ENCODE measurements around the gene TMEM209. TPM values are rescaled to one million over a fixed set of nuclear protein-coding genes. Genes with fewer than 3 reads are reported as not detected.

TMEM209 gene
- polyA plus RNA-seq, 6 donors from 2014 or later = 37.3 to 48.3 (median 44.5) TPM

DNA sequence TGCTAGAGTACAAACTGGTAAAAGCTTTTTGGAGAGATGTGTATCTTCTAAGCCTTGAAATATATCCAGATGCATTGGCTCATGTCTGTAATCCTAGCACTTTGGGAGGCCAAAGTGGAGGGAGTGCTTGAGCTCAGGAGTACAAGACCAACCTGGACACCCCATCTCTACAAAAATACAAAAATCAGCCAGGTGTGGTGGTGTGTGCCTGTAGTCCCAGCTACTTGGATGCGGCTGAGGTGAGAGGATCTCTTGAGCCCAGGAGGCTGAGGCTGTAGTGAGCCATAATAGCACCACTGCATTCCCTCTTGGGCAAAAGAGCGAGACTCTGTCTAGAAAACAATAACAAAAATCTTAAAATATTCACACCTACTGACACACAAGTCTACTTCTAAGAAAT is 25.6 kb downstream of the TMEM209 start:
- Mint-ChIP-seq H3K27me3 (no peaks in the 10 kb centered on the region), H3K4me3 (no peak overlapping the region), H3K4me1 (no peaks in the 10 kb centered on the region), H3K9me3 (no peaks in the 10 kb centered on the region), H3K27ac (peak overlapping the region in 1 of 6 donors; percentile 22), H3K36me3 (peaks cover 9 to 17% of the 10 kb centered on the region in 2 donors)
- DNase-seq = no peak
- ATAC-seq (ENCODE audit: low read depth in 2 of 2) = no peak

DNA sequence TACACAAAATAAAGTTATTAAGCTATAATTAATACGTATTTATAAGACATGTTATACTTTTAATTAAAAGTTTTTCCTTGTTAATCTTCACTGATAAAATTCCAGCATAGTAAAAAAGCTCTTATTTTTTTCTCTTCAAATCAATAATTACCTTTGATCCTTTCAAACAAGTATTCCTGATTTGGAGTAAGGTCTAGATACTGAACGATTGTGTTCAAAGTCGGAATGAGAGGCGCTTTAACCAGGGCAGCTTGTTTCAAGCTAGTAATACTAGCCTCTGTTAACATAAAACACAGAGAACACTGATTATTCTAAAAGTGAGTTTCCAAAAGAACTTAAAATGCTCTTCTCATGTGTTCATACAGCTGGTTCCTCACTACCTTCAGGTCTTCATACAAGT is 27.0 kb downstream of the TMEM209 start:
- no peaks in the 10 kb centered on the region for H3K27me3 Mint-ChIP-seq
- H3K4me3 Mint-ChIP-seq = no peak overlapping the region
- no peaks in the 10 kb centered on the region for H3K9me3 Mint-ChIP-seq
- DNase-seq (no peak), ATAC-seq (ENCODE audit: low read depth in 2 of 2) (no peak)
- H3K4me1 Mint-ChIP-seq = no peaks in the 10 kb centered on the region
- H3K36me3 Mint-ChIP-seq = peaks cover 9 to 26% of the 10 kb centered on the region in 2 donors
- H3K27ac Mint-ChIP-seq = peak overlapping the region in 2 of 6 donors; percentile 8 to 47

DNA sequence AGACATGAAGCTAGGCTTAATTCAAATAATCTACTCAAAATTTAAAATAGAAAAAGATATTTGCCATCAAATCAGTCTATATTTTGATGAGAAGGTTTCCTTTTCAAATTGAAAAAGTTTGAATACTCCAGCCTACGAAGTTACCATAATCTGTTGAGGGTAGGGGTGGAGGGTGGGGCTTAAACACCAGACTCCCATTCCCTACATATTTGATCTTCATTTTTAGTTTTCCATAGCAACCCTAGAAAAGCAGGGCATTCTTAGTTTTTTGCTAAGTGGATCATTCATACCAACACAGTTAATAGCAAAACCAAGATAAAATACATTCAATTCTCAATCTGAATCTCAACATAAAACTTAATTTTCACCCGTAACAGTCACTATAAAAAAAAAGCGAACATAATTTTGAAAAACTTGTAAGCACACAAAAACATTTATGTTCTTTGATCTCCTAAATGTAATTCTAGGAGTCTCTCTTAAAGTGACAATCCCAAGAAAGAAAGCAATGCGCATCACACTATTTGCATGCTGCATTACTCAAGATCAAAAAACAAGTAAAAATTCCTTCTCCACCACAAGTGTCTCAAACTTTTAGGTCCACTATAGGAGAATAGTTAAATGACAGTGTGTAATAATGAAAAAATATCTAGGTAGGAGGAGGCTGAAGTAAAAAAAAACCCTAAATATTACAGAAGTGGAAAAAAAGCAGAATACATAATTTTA is 30.8 kb downstream of the TMEM209 start:
- peaks cover 17 to 28% of the 10 kb centered on the region in 2 donors for H3K36me3 Mint-ChIP-seq
- peak overlapping the region in 1 of 6 donors; percentile 3 for H3K27ac Mint-ChIP-seq
- no peak for DNase-seq
- no peak overlapping the region for H3K4me3 Mint-ChIP-seq
- no peaks in the 10 kb centered on the region for H3K4me1 Mint-ChIP-seq
- H3K27me3 Mint-ChIP-seq = no peaks in the 10 kb centered on the region
- no peaks in the 10 kb centered on the region for H3K9me3 Mint-ChIP-seq
- ATAC-seq (ENCODE audit: low read depth in 2 of 2) = no peak

DNA sequence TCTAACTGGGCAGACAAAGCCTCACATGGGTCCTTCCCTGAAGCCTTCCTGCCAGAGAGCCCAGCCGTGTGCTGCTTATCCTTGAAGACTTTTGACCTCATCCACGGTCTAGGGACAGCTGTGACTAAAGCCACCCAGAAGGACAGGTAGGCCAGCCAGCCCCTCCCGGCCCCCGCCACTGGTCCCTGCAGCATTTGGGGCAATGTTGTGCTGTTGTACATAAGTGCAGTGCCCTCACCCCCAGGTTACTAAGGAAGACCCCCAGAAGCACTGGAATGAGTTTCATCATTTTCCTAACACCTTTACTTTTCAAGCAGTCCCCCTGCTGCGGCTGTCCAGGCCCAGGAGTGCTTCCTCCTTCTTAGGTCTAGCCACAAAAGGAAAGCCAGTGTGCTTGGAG is 43.0 kb downstream of the TMEM209 start:
- DNase-seq (no peak), ATAC-seq (ENCODE audit: low read depth in 2 of 2) (no peak)
- Mint-ChIP-seq H3K4me1 (no peaks in the 10 kb centered on the region), H3K4me3 (peak overlapping the region in 1 of 8 donors; percentile 65), H3K27ac (no peak overlapping the region), H3K36me3 (peaks cover 23 to 36% of the 10 kb centered on the region in 2 donors), H3K27me3 (no peaks in the 10 kb centered on the region), H3K9me3 (peaks cover 0 to 2% (median 0%) of the 10 kb centered on the region in 7 donors)

DNA sequence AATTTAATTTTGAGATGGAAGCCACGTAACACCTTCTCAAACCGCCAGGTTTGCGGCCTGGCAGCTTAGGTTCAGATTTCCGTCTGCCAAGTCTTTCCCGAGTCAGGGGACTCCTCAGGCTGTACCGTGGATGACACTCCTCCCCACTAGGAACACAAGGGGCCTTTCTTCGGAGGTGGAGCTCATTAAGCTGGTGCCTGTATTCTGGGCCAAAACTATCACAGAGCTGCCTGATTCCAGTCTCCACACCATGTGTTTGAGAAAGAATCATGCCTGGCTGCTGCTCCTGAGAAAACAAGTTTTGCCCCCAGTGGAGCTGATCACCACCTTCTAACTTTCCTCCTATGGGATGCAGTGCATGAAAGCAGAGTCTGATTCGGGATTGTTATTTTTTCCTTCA is 44.8 kb downstream of the TMEM209 start:
- Mint-ChIP-seq H3K4me1 (no peaks in the 10 kb centered on the region), H3K27ac (peak overlapping the region in 1 of 6 donors; percentile 37), H3K4me3 (no peak overlapping the region), H3K9me3 (peaks cover 0 to 5% (median 0%) of the 10 kb centered on the region in 7 donors), H3K36me3 (peaks cover 23 to 36% of the 10 kb centered on the region in 2 donors), H3K27me3 (no peaks in the 10 kb centered on the region)
- DNase-seq (no peak), ATAC-seq (ENCODE audit: low read depth in 2 of 2) (no peak)

DNA sequence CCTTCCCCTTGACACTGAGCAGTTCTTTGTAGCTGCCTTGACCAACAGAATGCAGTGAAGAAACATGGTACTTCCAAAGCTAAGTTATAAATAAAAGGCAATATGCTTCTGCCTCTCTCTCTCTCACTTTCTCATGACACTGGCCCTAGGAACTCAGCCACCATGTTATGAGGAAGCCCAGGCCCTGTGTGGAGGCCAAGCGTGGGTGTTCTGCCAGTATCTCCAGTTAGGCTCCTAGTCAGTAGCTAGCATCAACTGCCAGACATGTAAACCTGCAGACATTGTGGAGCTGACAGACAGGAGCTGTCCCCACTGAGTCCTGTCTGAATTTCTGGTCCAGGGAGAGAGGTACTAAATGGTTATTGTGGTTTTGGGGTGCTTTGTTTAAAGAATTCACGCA is 45.2 kb downstream of the TMEM209 start:
- no peak for ATAC-seq (ENCODE audit: low read depth in 2 of 2)
- Mint-ChIP-seq H3K27me3 (no peaks in the 10 kb centered on the region), H3K36me3 (peaks cover 23 to 36% of the 10 kb centered on the region in 2 donors), H3K4me3 (no peak overlapping the region), H3K4me1 (no peaks in the 10 kb centered on the region), H3K27ac (peak overlapping the region in 2 of 6 donors; percentile 37 to 76), H3K9me3 (peaks cover 0 to 5% (median 0%) of the 10 kb centered on the region in 7 donors)
- no peak for DNase-seq

DNA sequence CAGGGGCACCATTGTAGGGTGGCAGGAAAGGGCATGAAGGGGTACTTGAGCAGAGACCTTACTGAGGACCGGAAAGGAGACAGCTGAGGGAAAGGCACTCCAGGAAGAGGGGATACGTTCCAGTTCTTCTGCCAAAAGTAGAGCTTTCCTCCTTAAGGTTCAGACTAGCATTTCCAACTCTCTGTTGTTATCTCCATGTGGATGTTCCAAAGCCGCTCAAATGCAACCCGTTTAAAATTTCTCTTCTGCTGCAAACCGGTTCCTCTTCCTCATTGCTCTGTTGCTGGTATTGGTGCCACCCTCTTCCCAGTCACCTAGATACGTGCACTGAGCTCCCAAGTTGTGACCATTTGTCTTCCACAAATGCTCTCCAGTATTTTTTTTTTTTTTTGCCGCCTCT is 47.5 kb downstream of the TMEM209 start:
- ATAC-seq (ENCODE audit: low read depth in 2 of 2) = no peak
- DNase-seq = no peak
- H3K27me3 Mint-ChIP-seq = no peaks in the 10 kb centered on the region
- H3K9me3 Mint-ChIP-seq = peaks cover 0 to 5% (median 0%) of the 10 kb centered on the region in 7 donors
- peak overlapping the region in 1 of 6 donors; percentile 38 for H3K27ac Mint-ChIP-seq
- H3K4me3 Mint-ChIP-seq = no peak overlapping the region
- H3K4me1 Mint-ChIP-seq = no peaks in the 10 kb centered on the region
- H3K36me3 Mint-ChIP-seq = peaks cover 13 to 26% of the 10 kb centered on the region in 2 donors

DNA sequence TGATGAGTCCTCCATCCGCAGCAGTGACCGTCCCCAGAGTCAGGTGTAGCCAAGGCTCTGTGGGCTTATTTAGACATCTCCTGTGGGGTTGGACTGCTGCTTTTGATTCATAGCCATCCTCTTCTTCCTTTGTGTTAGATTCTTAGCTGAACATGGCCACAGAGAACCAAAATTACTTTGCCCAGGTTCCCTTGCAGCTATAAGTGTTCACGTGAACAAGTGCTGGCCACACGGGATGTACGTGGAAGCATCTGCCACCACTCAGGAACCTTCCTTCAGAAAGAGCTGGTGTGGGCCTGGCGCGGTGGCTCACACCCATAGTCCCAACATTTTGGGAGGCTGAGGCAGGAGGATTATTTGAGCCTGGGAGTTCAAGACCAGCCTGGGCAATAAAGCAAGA is 49.1 kb downstream of the TMEM209 start:
- DNase-seq = no peak
- Mint-ChIP-seq H3K27ac (peak overlapping the region in 3 of 6 donors; percentile 11 to 69 (median 64)), H3K4me3 (no peak overlapping the region), H3K4me1 (no peaks in the 10 kb centered on the region), H3K27me3 (no peaks in the 10 kb centered on the region), H3K36me3 (peaks cover 9 to 16% of the 10 kb centered on the region in 2 donors), H3K9me3 (peaks cover 0 to 5% (median 0%) of the 10 kb centered on the region in 7 donors)
- no peak for ATAC-seq (ENCODE audit: low read depth in 2 of 2)

DNA sequence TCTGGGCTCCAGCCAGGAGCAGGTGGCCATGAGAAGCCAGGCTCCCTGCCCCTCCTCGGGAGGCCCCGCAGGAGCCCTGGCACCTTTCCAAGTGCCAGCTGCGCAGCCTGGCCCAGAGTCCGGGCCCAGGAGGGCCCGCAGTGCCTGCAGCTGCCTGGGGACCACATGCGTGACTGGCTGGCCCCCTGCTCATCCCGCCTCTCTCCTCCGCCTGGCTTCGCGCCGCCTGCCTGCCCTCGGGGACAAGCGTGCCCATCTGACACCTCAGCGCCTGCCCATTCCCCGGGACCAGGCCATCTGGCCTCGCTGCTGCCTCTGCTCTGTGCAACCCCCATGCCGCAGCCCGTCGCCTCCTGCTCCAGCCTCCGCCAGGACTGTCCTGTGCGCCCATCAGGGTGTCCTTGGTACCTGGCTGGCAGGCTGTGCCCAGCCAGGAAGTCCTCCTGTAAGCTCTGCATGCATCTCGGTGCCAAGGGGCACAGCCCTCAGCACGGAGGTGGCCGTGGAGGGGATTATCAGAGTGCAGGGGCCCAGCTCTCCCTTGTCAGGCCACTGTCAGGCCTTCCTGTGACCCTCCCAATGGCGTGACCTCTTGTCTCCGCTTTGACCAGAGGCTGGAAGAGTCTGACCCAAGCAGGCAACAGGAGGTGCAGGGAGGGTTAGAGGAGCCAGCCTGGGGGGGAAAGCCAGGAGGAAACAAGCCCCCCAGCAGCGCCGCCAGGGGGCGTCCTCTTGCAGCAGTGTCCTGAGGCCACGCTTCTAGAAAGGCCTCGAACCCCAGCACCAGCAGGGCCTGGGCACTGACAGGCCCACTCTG is 50.5 kb downstream of the TMEM209 start:
- peaks cover 8 to 11% (median 11%) of the 10 kb centered on the region in 3 donors for H3K4me1 Mint-ChIP-seq
- DNase-seq (no peak), ATAC-seq (ENCODE audit: low read depth in 2 of 2) (no peak)
- no peak overlapping the region for H3K4me3 Mint-ChIP-seq
- peak overlapping the region in 1 of 6 donors; percentile 67 for H3K27ac Mint-ChIP-seq
- no peaks in the 10 kb centered on the region for H3K27me3 Mint-ChIP-seq
- peaks cover under 1 to 9% of the 10 kb centered on the region in 2 donors for H3K36me3 Mint-ChIP-seq
- peaks cover 0 to 12% (median 5%) of the 10 kb centered on the region in 7 donors for H3K9me3 Mint-ChIP-seq

DNA sequence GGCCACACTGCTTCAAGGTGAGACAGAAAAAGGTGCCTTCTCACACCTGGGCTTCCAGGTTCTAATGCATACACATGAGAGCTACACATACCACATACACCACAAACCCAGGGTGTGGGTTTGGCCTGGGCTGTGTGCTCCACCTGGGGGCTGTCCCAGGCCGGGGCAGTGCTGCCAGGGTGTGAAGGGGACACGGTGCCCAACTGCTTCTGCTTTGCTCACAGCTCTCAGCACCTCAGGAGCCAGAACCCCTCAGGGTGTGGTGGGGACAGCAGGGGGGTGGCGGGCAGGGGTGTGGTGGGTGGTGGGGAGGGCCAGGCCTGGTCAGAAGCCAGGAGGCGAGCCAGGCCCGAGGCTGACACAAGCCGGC is 51.1 kb downstream of the TMEM209 start:
- Mint-ChIP-seq H3K36me3 (peaks cover 0 to 5% of the 10 kb centered on the region in 2 donors), H3K27me3 (no peaks in the 10 kb centered on the region), H3K27ac (no peak overlapping the region), H3K4me3 (no peak overlapping the region), H3K4me1 (peaks cover 11 to 17% (median 17%) of the 10 kb centered on the region in 3 donors), H3K9me3 (peaks cover 0 to 13% (median 5%) of the 10 kb centered on the region in 7 donors)
- no peak for ATAC-seq (ENCODE audit: low read depth in 2 of 2)
- no peak for DNase-seq

DNA sequence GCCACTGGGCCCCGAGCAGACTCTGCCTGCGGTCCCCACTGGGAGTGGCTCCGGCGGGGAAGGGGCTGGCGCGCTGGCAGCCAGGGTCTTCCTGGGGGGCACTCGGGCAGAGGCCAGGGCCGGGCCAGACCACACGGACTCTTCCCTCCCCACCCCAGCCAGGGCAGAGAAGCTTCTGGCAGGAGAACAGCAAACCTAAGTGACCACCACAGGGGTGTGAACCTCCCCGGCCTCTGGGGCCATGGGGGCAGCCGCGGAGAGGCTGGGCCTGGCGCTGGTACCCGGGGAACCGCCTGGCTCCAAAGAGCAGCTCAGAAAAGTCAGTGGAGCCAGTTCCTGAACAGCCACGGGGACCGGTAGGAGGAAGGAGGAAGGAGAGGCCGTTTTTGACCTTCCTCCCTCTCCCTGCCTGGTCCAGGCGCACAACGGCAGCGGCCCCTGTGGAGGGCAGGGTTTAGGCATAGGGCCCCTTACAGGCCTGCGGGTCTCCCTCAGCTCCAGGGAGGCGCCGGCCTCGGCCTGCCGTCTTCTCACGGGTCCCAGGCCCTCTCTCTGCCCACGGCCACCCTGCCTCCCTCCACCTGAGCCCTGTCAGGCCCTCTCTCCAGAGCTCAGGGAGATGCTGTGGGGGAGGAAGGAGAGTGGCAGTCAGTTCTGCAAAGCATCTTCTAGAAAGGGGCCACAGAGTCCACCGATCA is 51.8 kb downstream of the TMEM209 start:
- Mint-ChIP-seq H3K27ac (no peak overlapping the region), H3K9me3 (peaks cover 0 to 13% (median 5%) of the 10 kb centered on the region in 7 donors), H3K4me3 (no peak overlapping the region), H3K4me1 (peaks cover 12 to 25% (median 21%) of the 10 kb centered on the region in 3 donors), H3K27me3 (no peaks in the 10 kb centered on the region), H3K36me3 (no peaks in the 10 kb centered on the region)
- DNase-seq (no peak), ATAC-seq (ENCODE audit: low read depth in 2 of 2) (no peak)

DNA sequence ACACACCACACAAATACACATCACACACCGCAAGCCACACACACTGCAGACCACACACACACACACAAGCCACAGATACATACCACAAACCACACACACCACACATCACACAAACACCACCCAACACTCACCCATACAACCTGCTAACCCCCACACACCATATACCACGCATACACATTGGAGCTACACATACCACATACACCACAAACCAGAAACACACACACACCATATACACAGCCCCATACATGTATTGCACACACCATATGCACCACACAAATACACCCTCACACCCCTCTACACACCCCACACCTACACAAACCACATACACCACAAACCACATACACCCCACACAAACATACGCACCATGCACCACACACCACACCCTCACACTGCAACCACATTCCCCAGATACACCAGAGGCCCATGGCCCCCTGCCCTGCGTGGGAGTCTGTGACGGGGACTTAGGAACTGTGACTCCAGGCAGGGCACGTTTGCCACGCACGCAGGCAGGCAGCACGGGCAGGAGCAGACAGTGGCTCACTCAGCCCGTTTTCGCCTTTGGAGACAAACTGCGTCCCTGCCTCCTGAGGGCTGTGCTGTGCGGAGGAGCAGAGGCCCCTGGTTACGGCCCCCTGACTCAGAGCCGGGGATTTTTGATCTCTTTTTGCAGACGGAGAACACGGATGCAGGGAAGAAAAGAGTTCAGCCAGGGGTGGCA is 52.6 kb downstream of the TMEM209 start:
- H3K27ac Mint-ChIP-seq = no peak overlapping the region
- no peak overlapping the region for H3K4me3 Mint-ChIP-seq
- H3K27me3 Mint-ChIP-seq = no peaks in the 10 kb centered on the region
- no peak for DNase-seq
- H3K9me3 Mint-ChIP-seq = peaks cover 0 to 13% (median 5%) of the 10 kb centered on the region in 7 donors
- ATAC-seq (ENCODE audit: low read depth in 2 of 2) = no peak
- no peaks in the 10 kb centered on the region for H3K36me3 Mint-ChIP-seq
- H3K4me1 Mint-ChIP-seq = peaks cover 16 to 31% (median 29%) of the 10 kb centered on the region in 3 donors
